ENCODE measurements around the gene TMED5.
"Not testable (repeated sequence)": the region's sequence is repeated elsewhere in the genome, so short reads cannot be mapped to it uniquely, and the experiment has no call there.

TMED5 gene

DNA sequence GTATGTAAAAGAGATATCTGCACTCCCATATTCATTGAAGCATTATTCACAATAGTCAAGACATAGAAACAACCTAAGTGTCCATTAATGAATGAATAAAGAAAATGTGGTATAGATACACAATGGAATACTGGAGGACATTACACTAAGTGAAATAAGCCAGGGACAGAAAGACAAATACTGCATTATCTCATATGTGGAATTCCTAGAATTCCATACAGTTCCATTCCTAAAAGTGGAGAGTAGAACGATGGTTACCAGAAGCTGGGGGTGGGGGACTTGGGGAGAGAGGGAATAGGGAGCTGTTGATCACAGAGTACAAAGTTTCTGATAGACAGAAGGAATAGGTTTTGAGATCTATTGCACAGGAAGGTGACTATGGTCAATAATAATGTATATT, 7.4 kb downstream of the TMED5 start:
- TF ChIP-seq, protein P1, sequence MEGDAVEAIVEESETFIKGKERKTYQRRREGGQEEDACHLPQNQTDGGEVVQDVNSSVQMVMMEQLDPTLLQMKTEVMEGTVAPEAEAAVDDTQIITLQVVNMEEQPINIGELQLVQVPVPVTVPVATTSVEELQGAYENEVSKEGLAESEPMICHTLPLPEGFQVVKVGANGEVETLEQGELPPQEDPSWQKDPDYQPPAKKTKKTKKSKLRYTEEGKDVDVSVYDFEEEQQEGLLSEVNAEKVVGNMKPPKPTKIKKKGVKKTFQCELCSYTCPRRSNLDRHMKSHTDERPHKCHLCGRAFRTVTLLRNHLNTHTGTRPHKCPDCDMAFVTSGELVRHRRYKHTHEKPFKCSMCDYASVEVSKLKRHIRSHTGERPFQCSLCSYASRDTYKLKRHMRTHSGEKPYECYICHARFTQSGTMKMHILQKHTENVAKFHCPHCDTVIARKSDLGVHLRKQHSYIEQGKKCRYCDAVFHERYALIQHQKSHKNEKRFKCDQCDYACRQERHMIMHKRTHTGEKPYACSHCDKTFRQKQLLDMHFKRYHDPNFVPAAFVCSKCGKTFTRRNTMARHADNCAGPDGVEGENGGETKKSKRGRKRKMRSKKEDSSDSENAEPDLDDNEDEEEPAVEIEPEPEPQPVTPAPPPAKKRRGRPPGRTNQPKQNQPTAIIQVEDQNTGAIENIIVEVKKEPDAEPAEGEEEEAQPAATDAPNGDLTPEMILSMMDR (conservative IDR thresholded peaks at IDR 0.05; ENCODE audit: low read depth, low read length), result no peak
- no peak overlapping the region for H3K4me3 ChIP-seq (ENCODE audit: low read depth, low read length)

DNA sequence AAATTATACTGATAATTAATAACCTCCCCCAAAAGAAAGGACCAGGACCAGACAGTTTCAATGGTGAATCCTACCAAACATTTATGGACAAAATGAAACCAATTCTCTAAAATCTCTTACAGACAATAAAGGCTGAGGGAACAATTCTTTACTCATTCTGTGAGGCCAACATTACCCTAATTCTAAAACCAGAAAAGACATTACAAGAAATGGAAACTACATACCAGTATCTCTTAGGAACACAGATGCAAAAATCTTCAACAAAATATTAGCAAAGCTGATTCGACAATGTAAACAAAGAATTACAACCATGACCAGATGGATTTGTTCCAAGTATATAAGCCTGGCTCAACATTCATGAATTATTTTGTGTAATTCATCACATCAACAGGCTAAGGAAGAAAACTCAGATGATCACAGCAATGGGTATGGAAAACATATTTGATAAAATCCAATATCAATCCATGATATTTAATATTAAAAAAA, 8.6 kb downstream of the TMED5 start:
- peak; percentile 43 for DNase-seq (ENCODE audit: low read depth)
- H3K4me3 ChIP-seq (ENCODE audit: low read depth, low read length), result no peak overlapping the region
- TF ChIP-seq, protein P1 (conservative IDR thresholded peaks at IDR 0.05; ENCODE audit: low read depth, low read length), result no peak

More for the DNA sequence above, 7.4 kb downstream of the TMED5 start:
- peak; percentile 28 for DNase-seq (ENCODE audit: low read depth)

DNA sequence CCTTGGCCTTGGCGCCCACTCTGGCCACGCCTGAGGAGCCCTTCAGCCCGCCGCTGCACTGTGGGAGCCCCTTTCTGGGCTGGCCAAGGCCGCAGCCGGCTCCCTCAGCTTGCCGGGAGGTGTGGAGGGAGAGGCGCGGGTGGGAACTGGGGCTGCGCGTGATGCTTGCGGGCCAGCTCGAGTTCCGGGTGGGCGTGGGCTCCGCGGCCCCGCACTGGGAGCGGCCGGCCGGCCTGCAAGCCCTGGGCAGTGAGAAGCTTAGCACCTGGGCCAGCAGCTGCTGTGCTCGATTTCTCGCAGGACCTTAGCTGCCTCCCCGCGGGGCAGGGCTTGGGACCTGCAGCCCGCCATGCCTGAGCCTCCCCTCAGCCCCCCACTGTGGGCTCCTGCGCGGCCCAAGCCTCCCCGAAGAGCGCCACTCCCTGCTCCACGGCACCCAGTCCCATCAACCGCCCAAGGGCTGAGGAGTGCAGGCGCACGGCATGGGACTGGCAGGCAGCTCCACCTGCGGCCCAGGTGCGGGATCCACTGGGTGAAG, 10.0 kb downstream of the TMED5 start:
- not testable (repeated sequence) for DNase-seq (ENCODE audit: low read depth); H3K4me3 ChIP-seq (ENCODE audit: low read depth, low read length)

DNA sequence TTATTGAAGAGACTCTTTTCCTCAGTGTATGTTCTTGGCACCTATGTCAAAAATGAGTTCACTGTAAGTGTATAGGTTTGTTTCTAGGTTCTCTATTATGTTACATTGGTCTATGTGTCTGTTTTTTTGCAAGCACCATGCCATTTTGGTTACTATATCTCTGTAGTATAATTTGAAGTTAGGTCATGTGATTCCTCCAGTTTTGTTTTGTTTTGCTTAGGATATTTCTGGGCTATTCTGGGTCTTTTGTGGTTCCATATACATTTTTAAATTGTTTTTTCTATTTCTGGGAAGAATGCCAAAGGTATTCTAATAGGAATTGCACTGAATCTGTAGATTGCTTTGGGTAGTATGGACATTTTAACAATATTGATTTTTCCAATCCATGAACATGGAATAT, 13.2 kb downstream of the TMED5 start:
- peak; percentile 21 for DNase-seq (ENCODE audit: low read depth)
- TF ChIP-seq, protein P1 (conservative IDR thresholded peaks at IDR 0.05; ENCODE audit: low read depth, low read length), result no peak
- H3K4me3 ChIP-seq (ENCODE audit: low read depth, low read length), result no peak overlapping the region

DNA sequence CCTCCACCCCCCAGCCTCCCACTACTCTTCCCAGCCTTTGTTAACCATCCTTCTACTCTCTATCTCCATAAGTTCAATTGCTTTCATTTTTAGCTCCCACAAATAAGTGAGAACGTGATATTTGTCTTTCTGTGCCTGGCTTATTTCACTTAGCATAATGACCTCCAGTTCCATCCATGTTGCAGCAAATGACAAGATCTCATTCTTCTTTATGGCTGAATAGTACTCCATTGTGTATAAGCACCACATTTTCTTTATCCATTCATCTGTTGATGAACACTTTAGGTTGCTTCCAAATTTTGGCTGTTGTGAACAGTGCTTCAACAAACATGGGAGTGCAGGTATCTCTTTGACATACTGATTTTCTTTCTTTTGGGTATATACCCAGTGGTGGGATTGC, 14.3 kb downstream of the TMED5 start:
- H3K4me3 ChIP-seq (ENCODE audit: low read depth, low read length); DNase-seq (ENCODE audit: low read depth): not testable (repeated sequence)

DNA sequence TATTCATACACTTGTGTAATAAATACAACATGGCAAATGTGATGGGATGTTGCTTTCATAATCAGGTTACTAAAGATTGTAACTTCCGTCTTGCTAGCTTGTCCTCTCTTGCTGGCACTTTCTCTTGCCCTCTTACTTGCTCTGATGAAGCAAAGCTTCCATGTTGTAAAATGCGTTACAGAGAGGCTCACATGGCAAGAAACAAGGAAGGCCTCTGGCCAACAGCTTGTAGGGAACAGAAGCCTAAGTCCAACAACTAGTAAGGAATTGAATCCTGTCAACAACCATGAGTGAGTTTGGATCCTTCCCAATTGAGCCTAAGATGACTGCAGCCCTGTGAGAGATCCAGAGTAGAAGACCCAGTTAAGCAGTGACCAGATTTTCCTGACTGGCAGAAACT, 15.4 kb downstream of the TMED5 start:
- DNase-seq (ENCODE audit: low read depth), result no peak
- TF ChIP-seq, protein P1 (conservative IDR thresholded peaks at IDR 0.05; ENCODE audit: low read depth, low read length), result no peak
- no peak overlapping the region for H3K4me3 ChIP-seq (ENCODE audit: low read depth, low read length)

DNA sequence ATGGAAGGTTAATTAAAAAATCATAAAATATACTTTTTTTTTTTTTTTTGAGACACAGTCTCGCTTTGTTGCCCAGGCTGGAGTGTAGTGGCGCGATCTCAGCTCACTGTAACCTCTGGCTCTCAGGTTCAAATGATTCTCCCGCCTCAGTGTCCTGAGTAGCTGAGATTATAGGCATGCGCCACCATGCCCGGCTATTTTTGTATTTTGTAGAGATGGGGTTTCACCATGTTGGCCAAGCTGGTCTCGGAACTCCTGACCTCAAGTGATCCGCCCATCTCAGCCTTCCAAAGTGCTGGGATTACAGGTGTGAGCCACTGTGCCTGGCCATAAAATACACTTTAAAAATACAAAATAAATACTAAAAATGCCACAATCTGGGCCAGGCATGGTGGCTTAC, 16.9 kb downstream of the TMED5 start:
- H3K4me3 ChIP-seq (ENCODE audit: low read depth, low read length); DNase-seq (ENCODE audit: low read depth): not testable (repeated sequence)

DNA sequence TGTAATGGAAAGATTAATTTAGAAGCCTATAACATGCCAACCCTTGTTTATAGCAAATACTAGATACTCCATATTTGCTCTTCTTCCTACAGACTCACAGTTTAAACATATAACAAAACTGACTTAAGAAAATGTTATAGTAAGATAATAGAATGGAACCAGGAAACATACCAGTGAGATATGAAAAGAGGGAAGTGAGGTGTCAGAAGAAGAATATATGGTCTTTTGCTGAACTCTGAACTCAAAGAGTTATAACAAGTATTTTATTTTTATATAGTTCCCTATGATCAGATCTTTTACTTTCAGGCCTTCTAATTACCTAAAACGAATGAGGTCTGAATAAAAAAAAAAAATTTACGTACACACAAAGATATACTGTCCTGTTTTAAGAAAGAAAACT, 20.9 kb downstream of the TMED5 start:
- TF ChIP-seq, protein P1 (conservative IDR thresholded peaks at IDR 0.05; ENCODE audit: low read depth, low read length), result no peak
- no peak overlapping the region for H3K4me3 ChIP-seq (ENCODE audit: low read depth, low read length)
- DNase-seq (ENCODE audit: low read depth), result no peak

DNA sequence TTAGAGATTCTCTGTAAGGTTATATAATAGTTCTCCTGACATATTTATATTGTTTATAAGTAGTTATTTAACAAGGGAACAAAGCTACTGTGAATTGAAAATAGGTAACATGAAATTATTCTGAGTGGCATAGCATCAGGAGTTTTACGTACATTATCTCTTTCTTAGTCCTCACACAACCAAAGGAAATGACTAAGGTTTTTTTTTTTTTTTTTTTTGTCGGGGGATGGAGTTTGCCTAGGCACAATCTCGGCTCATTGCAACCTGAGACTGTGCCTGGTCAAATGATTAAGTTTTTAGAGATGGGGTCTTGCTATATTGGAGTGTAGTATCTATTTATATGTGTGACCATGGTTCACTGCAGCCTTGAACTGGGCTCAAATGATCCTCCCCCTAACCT, 24.9 kb downstream of the TMED5 start:
- no peak overlapping the region for H3K4me3 ChIP-seq (ENCODE audit: low read depth, low read length)
- DNase-seq (ENCODE audit: low read depth), result no peak
- TF ChIP-seq, protein P1 (conservative IDR thresholded peaks at IDR 0.05; ENCODE audit: low read depth, low read length), result no peak

All from choroid plexus epithelial cell (primary cell).